ENCODE measurements around the gene SSC5D.
A peak's percentile ranks its signal among the peaks of the same experiment; 100 is the strongest.

The SSC5D gene

DNA sequence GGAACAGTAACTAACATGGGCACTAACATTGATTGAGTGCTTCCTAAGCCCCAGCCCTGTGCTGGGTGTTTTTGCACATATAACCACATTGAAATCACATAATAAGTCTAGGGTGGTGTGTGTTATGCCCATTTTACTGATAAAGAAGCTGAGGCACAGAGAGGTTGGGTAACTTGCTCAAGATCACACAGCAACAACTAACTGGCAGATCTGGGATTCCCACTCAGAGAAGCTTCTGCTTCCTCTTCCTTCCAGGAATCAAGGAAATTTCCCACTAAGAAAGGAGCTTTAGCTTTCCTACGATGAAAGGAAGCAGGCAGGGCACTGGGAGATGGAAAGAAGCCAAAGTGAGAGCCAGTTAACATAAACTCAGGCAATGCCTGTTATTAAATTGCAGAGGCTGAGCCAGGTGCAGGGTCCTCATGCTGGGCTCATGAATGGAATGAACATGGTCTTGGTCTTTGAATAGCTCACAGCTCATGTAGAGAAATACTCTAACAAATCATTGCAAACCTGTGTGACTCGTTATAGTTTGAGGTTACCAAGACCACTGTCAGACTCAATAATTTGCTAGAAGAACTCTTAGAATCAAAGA is 10.1 kb downstream of the SSC5D start:
- Histone ChIP-seq H3K27me3 (ENCODE audit: control insufficient read depth in 1 of 2, insufficient read depth in 2 of 2, low read length in 2 of 2) (no peaks in the 10 kb centered on the region), H3K9me3 (ENCODE audit: control insufficient read depth in 2 of 2, low read length in 2 of 2) (no peaks in the 10 kb centered on the region), H3K4me1 (ENCODE audit: control insufficient read depth, insufficient read depth, low read length) (peaks cover 25% of the 10 kb centered on the region), H3K9ac (ENCODE audit: low read length in 2 of 2) (peak overlapping the region in 1 of 2 donors; percentile 29), H3K4me3 (ENCODE audit: low read length in 2 of 2) (no peak overlapping the region), H3K27ac (ENCODE audit: low read length) (peak overlapping the region; percentile 41), H3K36me3 (ENCODE audit: control insufficient read depth in 2 of 2, insufficient read depth in 2 of 2, low read length in 2 of 2) (peaks cover 10 to 25% of the 10 kb centered on the region in 2 donors)

- Histone ChIP-seq H3K4me1 (ENCODE audit: control insufficient read depth, insufficient read depth, low read length) (peaks cover 27% of the 10 kb centered on the region), H3K4me3 (ENCODE audit: low read length in 2 of 2) (no peak overlapping the region), H3K27me3 (ENCODE audit: control insufficient read depth in 1 of 2, insufficient read depth in 2 of 2, low read length in 2 of 2) (no peaks in the 10 kb centered on the region), H3K9ac (ENCODE audit: low read length in 2 of 2) (no peak overlapping the region), H3K9me3 (ENCODE audit: control insufficient read depth in 2 of 2, low read length in 2 of 2) (no peaks in the 10 kb centered on the region), H3K36me3 (ENCODE audit: control insufficient read depth in 2 of 2, insufficient read depth in 2 of 2, low read length in 2 of 2) (peaks cover 10 to 22% of the 10 kb centered on the region in 2 donors), H3K27ac (ENCODE audit: low read length) (no peak overlapping the region)
Observed at GRCh38 chr19:55500368-55500952, 12.2 kb downstream of the SSC5D start.

- Histone ChIP-seq H3K36me3 (ENCODE audit: control insufficient read depth in 2 of 2, insufficient read depth in 2 of 2, low read length in 2 of 2) (peaks cover 8 to 17% of the 10 kb centered on the region in 2 donors), H3K27me3 (ENCODE audit: control insufficient read depth in 1 of 2, insufficient read depth in 2 of 2, low read length in 2 of 2) (no peaks in the 10 kb centered on the region), H3K4me3 (ENCODE audit: low read length in 2 of 2) (no peak overlapping the region), H3K4me1 (ENCODE audit: control insufficient read depth, insufficient read depth, low read length) (peaks cover 25% of the 10 kb centered on the region), H3K9ac (ENCODE audit: low read length in 2 of 2) (no peak overlapping the region), H3K9me3 (ENCODE audit: control insufficient read depth in 2 of 2, low read length in 2 of 2) (no peaks in the 10 kb centered on the region), H3K27ac (ENCODE audit: low read length) (no peak overlapping the region)
Observed at GRCh38 chr19:55502197-55502952, 14.1 kb downstream of the SSC5D start.

DNA sequence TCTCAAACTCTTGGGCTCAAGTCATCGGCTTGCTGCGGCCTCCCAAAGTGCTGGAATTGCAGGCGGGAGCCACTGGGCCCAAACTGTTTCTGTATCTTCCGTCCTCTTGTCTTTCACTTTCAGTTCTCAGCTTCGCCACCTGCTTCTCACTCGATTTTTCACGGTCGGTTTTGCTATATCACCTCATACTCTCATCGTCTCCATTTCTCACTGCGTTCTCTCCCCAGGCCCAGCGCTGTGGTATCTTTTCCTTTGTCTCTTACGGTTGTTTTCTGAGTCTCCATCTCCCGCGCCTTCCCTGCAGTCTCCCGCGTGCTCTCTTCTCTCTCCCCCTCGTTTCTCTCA is 14.9 kb downstream of the SSC5D start:
- Histone ChIP-seq H3K4me3 (ENCODE audit: low read length in 2 of 2) (no peak overlapping the region), H3K27ac (ENCODE audit: low read length) (no peak overlapping the region), H3K36me3 (ENCODE audit: control insufficient read depth in 2 of 2, insufficient read depth in 2 of 2, low read length in 2 of 2) (peaks cover 8 to 18% of the 10 kb centered on the region in 2 donors), H3K9ac (ENCODE audit: low read length in 2 of 2) (no peak overlapping the region), H3K9me3 (ENCODE audit: control insufficient read depth in 2 of 2, low read length in 2 of 2) (no peaks in the 10 kb centered on the region), H3K27me3 (ENCODE audit: control insufficient read depth in 1 of 2, insufficient read depth in 2 of 2, low read length in 2 of 2) (no peaks in the 10 kb centered on the region), H3K4me1 (ENCODE audit: control insufficient read depth, insufficient read depth, low read length) (peaks cover 22% of the 10 kb centered on the region)

DNA sequence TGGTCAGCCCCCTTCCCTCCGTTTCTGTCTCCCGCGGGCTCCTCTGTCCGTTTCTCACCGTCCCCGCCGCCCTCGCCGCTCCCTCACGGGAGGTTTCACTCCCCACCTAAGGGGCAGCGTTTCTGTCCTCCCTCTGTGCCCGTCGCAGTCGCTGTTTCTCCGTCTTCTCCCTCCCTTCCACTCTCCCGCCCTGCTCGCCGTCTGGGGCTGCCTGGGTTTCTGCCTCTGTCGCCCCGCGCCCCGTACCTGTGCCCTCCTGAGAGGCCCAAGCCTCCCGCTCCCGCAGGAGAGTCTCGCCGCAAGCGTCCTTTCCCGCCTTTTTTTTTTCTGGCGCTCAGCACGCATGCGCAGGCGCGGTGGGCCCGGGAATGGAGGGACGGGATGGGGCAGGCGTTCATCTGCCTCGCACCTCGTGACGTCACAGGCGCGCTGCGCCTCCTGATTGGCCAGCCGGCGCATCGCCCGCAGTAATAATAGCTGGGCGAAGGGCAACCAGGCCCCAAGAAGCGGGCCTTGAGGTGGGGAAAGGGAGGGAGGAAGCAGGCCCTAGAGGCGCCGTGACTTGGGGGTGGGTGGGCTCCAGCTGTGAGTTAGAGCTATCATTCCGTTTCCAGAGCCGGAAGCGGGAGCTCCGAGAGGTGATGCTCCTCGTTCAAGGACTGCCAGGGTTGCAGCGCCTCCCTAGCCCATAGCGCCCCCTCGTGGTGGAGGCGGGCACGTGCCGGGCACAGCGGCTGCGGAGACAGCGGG is 15.4 kb downstream of the SSC5D start:
- no peaks in the 10 kb centered on the region for H3K27me3 ChIP-seq (ENCODE audit: control insufficient read depth in 1 of 2, insufficient read depth in 2 of 2, low read length in 2 of 2)
- peaks cover 8 to 18% of the 10 kb centered on the region in 2 donors for H3K36me3 ChIP-seq (ENCODE audit: control insufficient read depth in 2 of 2, insufficient read depth in 2 of 2, low read length in 2 of 2)
- H3K4me1 ChIP-seq (ENCODE audit: control insufficient read depth, insufficient read depth, low read length) = peaks cover 16% of the 10 kb centered on the region
- peak overlapping the region; percentile 47 to 78 for H3K4me3 ChIP-seq (ENCODE audit: low read length in 2 of 2)
- peak overlapping the region; percentile 53 for H3K27ac ChIP-seq (ENCODE audit: low read length)
- no peaks in the 10 kb centered on the region for H3K9me3 ChIP-seq (ENCODE audit: control insufficient read depth in 2 of 2, low read length in 2 of 2)
- H3K9ac ChIP-seq (ENCODE audit: low read length in 2 of 2) = no peak overlapping the region

DNA sequence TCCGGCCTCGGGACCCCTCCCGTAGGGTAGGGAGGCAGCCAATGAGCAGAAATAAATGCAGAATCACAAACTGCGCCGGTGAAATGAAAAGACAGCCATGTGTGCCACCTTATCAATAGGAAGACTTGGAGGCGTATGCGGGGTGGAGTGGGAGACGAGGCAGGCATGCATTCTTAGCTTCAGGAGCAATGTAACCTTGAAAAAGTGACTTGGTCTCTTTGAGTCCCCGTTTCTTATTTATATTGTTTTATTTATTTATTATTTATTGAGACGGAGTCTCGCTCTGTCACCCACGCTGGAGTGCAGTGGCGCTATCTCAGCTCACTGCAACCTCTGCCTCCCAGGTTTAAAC is 16.0 kb downstream of the SSC5D start:
- Histone ChIP-seq H3K36me3 (ENCODE audit: control insufficient read depth in 2 of 2, insufficient read depth in 2 of 2, low read length in 2 of 2) (peaks cover 8 to 18% of the 10 kb centered on the region in 2 donors), H3K27me3 (ENCODE audit: control insufficient read depth in 1 of 2, insufficient read depth in 2 of 2, low read length in 2 of 2) (no peaks in the 10 kb centered on the region), H3K27ac (ENCODE audit: low read length) (no peak overlapping the region), H3K9ac (ENCODE audit: low read length in 2 of 2) (no peak overlapping the region), H3K4me3 (ENCODE audit: low read length in 2 of 2) (peak overlapping the region in 1 of 2 donors; percentile 78), H3K4me1 (ENCODE audit: control insufficient read depth, insufficient read depth, low read length) (peaks cover 11% of the 10 kb centered on the region), H3K9me3 (ENCODE audit: control insufficient read depth in 2 of 2, low read length in 2 of 2) (no peaks in the 10 kb centered on the region)

DNA sequence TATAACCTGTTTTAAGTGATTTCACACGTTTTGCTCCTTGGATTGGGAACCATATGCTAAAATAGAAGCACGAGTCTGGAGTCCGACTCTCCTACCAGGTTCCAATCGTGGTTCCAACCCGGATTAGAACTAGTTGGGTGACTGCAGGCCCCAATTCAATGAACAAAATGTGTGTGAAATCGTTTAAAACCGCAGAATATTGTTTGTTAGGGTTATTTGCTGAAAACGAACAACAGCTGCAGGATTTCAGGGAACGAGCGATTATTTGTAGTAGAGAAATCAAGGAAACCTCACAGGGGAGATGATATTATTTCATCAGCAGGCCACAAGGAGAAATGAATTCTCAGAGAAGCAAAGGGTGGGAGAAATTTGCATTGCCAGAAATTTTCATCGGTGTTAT is 16.7 kb downstream of the SSC5D start:
- Histone ChIP-seq H3K27me3 (ENCODE audit: control insufficient read depth in 1 of 2, insufficient read depth in 2 of 2, low read length in 2 of 2) (no peaks in the 10 kb centered on the region), H3K9ac (ENCODE audit: low read length in 2 of 2) (no peak overlapping the region), H3K36me3 (ENCODE audit: control insufficient read depth in 2 of 2, insufficient read depth in 2 of 2, low read length in 2 of 2) (peaks cover 8 to 16% of the 10 kb centered on the region in 2 donors), H3K27ac (ENCODE audit: low read length) (no peak overlapping the region), H3K9me3 (ENCODE audit: control insufficient read depth in 2 of 2, low read length in 2 of 2) (no peaks in the 10 kb centered on the region), H3K4me3 (ENCODE audit: low read length in 2 of 2) (no peak overlapping the region), H3K4me1 (ENCODE audit: control insufficient read depth, insufficient read depth, low read length) (peaks cover 10% of the 10 kb centered on the region)

DNA sequence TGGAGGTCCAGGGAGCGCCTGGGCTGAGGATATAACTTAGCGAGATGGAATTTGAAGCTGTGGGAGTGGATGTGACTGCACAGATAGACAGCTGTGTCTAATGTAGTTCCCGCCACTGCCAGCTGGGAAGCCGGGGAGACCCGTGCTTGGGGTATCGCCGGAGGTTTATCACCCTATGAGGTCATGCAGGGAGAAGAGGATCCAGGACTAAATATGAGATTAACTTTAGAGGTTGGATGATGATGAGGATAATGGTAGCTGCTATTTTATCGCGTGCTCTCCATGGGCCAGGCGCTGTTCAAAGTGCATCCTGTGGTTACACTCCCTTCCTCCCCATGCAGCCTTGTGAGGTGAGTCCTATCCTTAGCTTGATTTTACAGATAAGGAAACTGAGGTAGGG is 19.9 kb downstream of the SSC5D start:
- Histone ChIP-seq H3K27me3 (ENCODE audit: control insufficient read depth in 1 of 2, insufficient read depth in 2 of 2, low read length in 2 of 2) (no peaks in the 10 kb centered on the region), H3K4me1 (ENCODE audit: control insufficient read depth, insufficient read depth, low read length) (peaks cover 10% of the 10 kb centered on the region), H3K27ac (ENCODE audit: low read length) (no peak overlapping the region), H3K36me3 (ENCODE audit: control insufficient read depth in 2 of 2, insufficient read depth in 2 of 2, low read length in 2 of 2) (peaks cover 3 to 7% of the 10 kb centered on the region in 2 donors), H3K4me3 (ENCODE audit: low read length in 2 of 2) (no peak overlapping the region), H3K9me3 (ENCODE audit: control insufficient read depth in 2 of 2, low read length in 2 of 2) (no peaks in the 10 kb centered on the region), H3K9ac (ENCODE audit: low read length in 2 of 2) (no peak overlapping the region)

GRCh38 chr19:55516878-55517620 is 28.8 kb downstream of the SSC5D start:
- Histone ChIP-seq H3K4me1 (ENCODE audit: control insufficient read depth, insufficient read depth, low read length) (peaks cover 5% of the 10 kb centered on the region), H3K27ac (ENCODE audit: low read length) (peak overlapping the region; percentile 79)

More at GRCh38 chr19:55516878-55517620, 28.8 kb downstream of the SSC5D start:
- Histone ChIP-seq H3K27me3 (ENCODE audit: control insufficient read depth in 1 of 2, insufficient read depth in 2 of 2, low read length in 2 of 2) (no peaks in the 10 kb centered on the region), H3K9me3 (ENCODE audit: control insufficient read depth in 2 of 2, low read length in 2 of 2) (no peaks in the 10 kb centered on the region), H3K36me3 (ENCODE audit: control insufficient read depth in 2 of 2, insufficient read depth in 2 of 2, low read length in 2 of 2) (peaks cover 8 to 19% of the 10 kb centered on the region in 2 donors), H3K4me3 (ENCODE audit: low read length in 2 of 2) (peak overlapping the region; percentile 59 to 72), H3K9ac (ENCODE audit: low read length in 2 of 2) (peak overlapping the region; percentile 64 to 76)
